Measurements from ENCODE around the gene PDCD2L. TPM values are rescaled to one million over a fixed set of nuclear protein-coding genes. Genes with fewer than 3 reads are reported as not detected.

Gene PDCD2L
- total and polyA plus RNA-seq, 10 of the 15 experiments (the other 5 are each of a cell fraction or from before 2014, with no cell fraction given), result 7.2 to 41.3 (median 26.9) TPM

- ChIA-PET CTCF (interaction anchor here (0.9 kb wide), 1 partner anchor 237 kb away, joined by 4 read pairs; no protein-coding TSS in a partner anchor), POLR2A (interaction anchor here (0.5 kb wide), 1 partner anchor 8 kb away, joined by 3 read pairs; no protein-coding TSS in a partner anchor), RAD21 (ENCODE audit: unreplicated experiment) (no interaction called here), SMC1A (ENCODE audit: uncharacterized antibody, unreplicated experiment) (no interaction called here)
- intact Hi-C loops (cut with micrococcal nuclease; ENCODE audit: unreplicated experiment) (no loop called here), in situ Hi-C loops (cut with MboI) (no loop called here)
- H3K36me3 ChIP-seq (ENCODE audit: control insufficient read depth in 2 of 2, insufficient read depth in 2 of 2, low read length in 1 of 2), result peaks cover 0 to 14% of the 10 kb centered on the region in 2 experiments; a peak in 3 of 4 replicates
- ATAC-seq (no peak), DNase-seq (ENCODE audit: low read depth, low spot score) (no peak), FAIRE-seq (no peak)
- H3K27ac ChIP-seq (ENCODE audit: control insufficient read depth, insufficient read depth), result no peak overlapping the region
- TF ChIP-seq E2F4 (IDR thresholded peaks at IDR 0.05; ENCODE audit: low read depth, low read length), result no peak
- no peaks in the 10 kb centered on the region for H3K4me1 ChIP-seq (ENCODE audit: control insufficient read depth, insufficient read depth, low read length)
- 60% methylated on average over 9 of the region's 9 CpGs for WGBS (ENCODE audit: insufficient coverage, insufficient replicate concordance, low lambda C conversion rate, missing lambda C conversion rate)
- BruUV-seq (replicated peaks), result no TSS peak
- no peak overlapping the region for H3K9ac ChIP-seq (ENCODE audit: control insufficient read depth, insufficient read depth, low read length)
- no peaks in the 10 kb centered on the region; a peak in 2 of 4 replicates for H3K27me3 ChIP-seq (replicated peaks in 1 of 2; ENCODE audit: control insufficient read depth in 2 of 2, insufficient read depth in 2 of 2, low read length in 1 of 2)
- no peak overlapping the region for H3K4me2 ChIP-seq (ENCODE audit: control insufficient read depth, insufficient read depth)
- H3K79me2 ChIP-seq (ENCODE audit: control insufficient read depth, insufficient read depth, low read length), result no peaks in the 10 kb centered on the region
- no peaks in the 10 kb centered on the region for H3K9me3 ChIP-seq (replicated peaks; ENCODE audit: control insufficient read depth, insufficient read depth, low read length)
- no peaks in the 10 kb centered on the region for H4K20me1 ChIP-seq (ENCODE audit: control insufficient read depth, insufficient read depth)
- no peak overlapping the region for H3K4me3 ChIP-seq
- no peak overlapping the region for H2AFZ ChIP-seq (ENCODE audit: control insufficient read depth, low read depth, low read length)
Measured at GRCh38 chr19:34475026-34475974, 71.1 kb downstream of the PDCD2L start.

Other genes starting within 250 kb of the PDCD2L start
- gene LSM14A, start 231.9 kb upstream of the PDCD2L start, total RNA-seq (2014; rRNA removed), result 59.9 and 78.5 TPM in 2 replicates
- gene LSM14A, start 231.9 kb upstream of the PDCD2L start, total RNA-seq (2014; rRNA removed; fragmentation: Illumina TruSeq; extraction: Trizol), result 86.0 and 94.1 TPM in 2 replicates
- gene LSM14A, start 231.9 kb upstream of the PDCD2L start, total RNA-seq (2021), result 78.2 and 89.5 TPM in 2 replicates
- 131 and 153 TPM in 2 replicates for gene LSM14A, start 231.9 kb upstream of the PDCD2L start, polyA plus RNA-seq (2011; rRNA removed)
- gene LSM14A, start 231.9 kb upstream of the PDCD2L start, polyA plus RNA-seq (2014; fragmentation: Illumina TruSeq; extraction: Trizol), result 85.8 and 106 TPM in 2 replicates
- gene LSM14A, start 231.9 kb upstream of the PDCD2L start, polyA plus RNA-seq (2014; fragmentation: Nextera tagmentation; extraction: Ambion mirVana), result 10 to 100 TPM; 21.9 to 31.1 TPM
- gene LSM14A, start 231.9 kb upstream of the PDCD2L start, polyA plus RNA-seq (2014; rRNA removed), result 193 and 198 TPM in 2 replicates
- 10 to 100 TPM; 93.0 to 100.0 TPM for gene LSM14A, start 231.9 kb upstream of the PDCD2L start, polyA plus RNA-seq (2016; fragmentation: Nextera tagmentation; extraction: Ambion mirVana)
- gene GARRE1, start 149.8 kb upstream of the PDCD2L start, total RNA-seq (2014; rRNA removed), result 5.8 and 7.3 TPM in 2 replicates
- gene GARRE1, start 149.8 kb upstream of the PDCD2L start, total RNA-seq (2014; rRNA removed; fragmentation: Illumina TruSeq; extraction: Trizol), result 4.9 and 5.2 TPM in 2 replicates
- 6.0 and 9.4 TPM in 2 replicates for gene GARRE1, start 149.8 kb upstream of the PDCD2L start, total RNA-seq (2021)
- 6.8 and 8.4 TPM in 2 replicates for gene GARRE1, start 149.8 kb upstream of the PDCD2L start, polyA plus RNA-seq (2011; rRNA removed)
- gene GARRE1, start 149.8 kb upstream of the PDCD2L start, polyA plus RNA-seq (2014; fragmentation: Illumina TruSeq; extraction: Trizol), result 4.9 and 5.0 TPM in 2 replicates
- 1 to 10 TPM; 1.1 to 2.5 TPM for gene GARRE1, start 149.8 kb upstream of the PDCD2L start, polyA plus RNA-seq (2014; fragmentation: Nextera tagmentation; extraction: Ambion mirVana)
- gene GARRE1, start 149.8 kb upstream of the PDCD2L start, polyA plus RNA-seq (2014; rRNA removed), result 6.0 and 6.6 TPM in 2 replicates
- gene GARRE1, start 149.8 kb upstream of the PDCD2L start, polyA plus RNA-seq (2016; fragmentation: Nextera tagmentation; extraction: Ambion mirVana), result 1 to 10 TPM; 5.0 to 5.1 TPM
- gene GPI, start 39.2 kb upstream of the PDCD2L start, total RNA-seq (2014; rRNA removed), result 190 and 208 TPM in 2 replicates
- gene GPI, start 39.2 kb upstream of the PDCD2L start, total RNA-seq (2014; rRNA removed; fragmentation: Illumina TruSeq; extraction: Trizol), result 132 and 145 TPM in 2 replicates
- gene GPI, start 39.2 kb upstream of the PDCD2L start, total RNA-seq (2021), result 389 and 390 TPM in 2 replicates
- gene GPI, start 39.2 kb upstream of the PDCD2L start, polyA plus RNA-seq (2011; rRNA removed), result 73.4 and 161 TPM in 2 replicates
- 164 and 308 TPM in 2 replicates for gene GPI, start 39.2 kb upstream of the PDCD2L start, polyA plus RNA-seq (2014; fragmentation: Illumina TruSeq; extraction: Trizol)
- 100 to 1,000 TPM; 124 to 133 TPM for gene GPI, start 39.2 kb upstream of the PDCD2L start, polyA plus RNA-seq (2014; fragmentation: Nextera tagmentation; extraction: Ambion mirVana)
- 171 and 202 TPM in 2 replicates for gene GPI, start 39.2 kb upstream of the PDCD2L start, polyA plus RNA-seq (2014; rRNA removed)
- 100 to 1,000 TPM; 387 to 400 TPM for gene GPI, start 39.2 kb upstream of the PDCD2L start, polyA plus RNA-seq (2016; fragmentation: Nextera tagmentation; extraction: Ambion mirVana)
- gene UBA2, start 24.0 kb downstream of the PDCD2L start, total RNA-seq (2014; rRNA removed), result 80.0 and 103 TPM in 2 replicates
- gene UBA2, start 24.0 kb downstream of the PDCD2L start, total RNA-seq (2014; rRNA removed; fragmentation: Illumina TruSeq; extraction: Trizol), result 129 and 137 TPM in 2 replicates
- gene UBA2, start 24.0 kb downstream of the PDCD2L start, total RNA-seq (2021), result 96.3 and 104 TPM in 2 replicates
- gene UBA2, start 24.0 kb downstream of the PDCD2L start, polyA plus RNA-seq (2011; rRNA removed), result 237 and 372 TPM in 2 replicates
- gene UBA2, start 24.0 kb downstream of the PDCD2L start, polyA plus RNA-seq (2014; fragmentation: Illumina TruSeq; extraction: Trizol), result 117 and 145 TPM in 2 replicates
- 10 to 100 TPM; 50.6 to 54.2 TPM for gene UBA2, start 24.0 kb downstream of the PDCD2L start, polyA plus RNA-seq (2014; fragmentation: Nextera tagmentation; extraction: Ambion mirVana)
- 99.7 and 113 TPM in 2 replicates for gene UBA2, start 24.0 kb downstream of the PDCD2L start, polyA plus RNA-seq (2014; rRNA removed)
- 100 to 1,000 TPM in 1 of 2 experiments, 10 to 100 TPM in 1; 98.5 to 122 TPM for gene UBA2, start 24.0 kb downstream of the PDCD2L start, polyA plus RNA-seq (2016; fragmentation: Nextera tagmentation; extraction: Ambion mirVana)
- gene WTIP, start 77.4 kb downstream of the PDCD2L start, total RNA-seq (2014; rRNA removed), result 0.16 and 0.45 TPM in 2 replicates
- 0.13 and 0.28 TPM in 2 replicates for gene WTIP, start 77.4 kb downstream of the PDCD2L start, total RNA-seq (2014; rRNA removed; fragmentation: Illumina TruSeq; extraction: Trizol)
- 0.32 and 0.59 TPM in 2 replicates for gene WTIP, start 77.4 kb downstream of the PDCD2L start, total RNA-seq (2021)
- 0.58 and 0.77 TPM in 2 replicates for gene WTIP, start 77.4 kb downstream of the PDCD2L start, polyA plus RNA-seq (2011; rRNA removed)
- 0.05 and 0.16 TPM in 2 replicates for gene WTIP, start 77.4 kb downstream of the PDCD2L start, polyA plus RNA-seq (2014; fragmentation: Illumina TruSeq; extraction: Trizol)
- not detected for gene WTIP, start 77.4 kb downstream of the PDCD2L start, polyA plus RNA-seq (2014; fragmentation: Nextera tagmentation; extraction: Ambion mirVana)
- gene WTIP, start 77.4 kb downstream of the PDCD2L start, polyA plus RNA-seq (2014; rRNA removed), result 0.12 and 0.76 TPM in 2 replicates
- gene WTIP, start 77.4 kb downstream of the PDCD2L start, polyA plus RNA-seq (2016; fragmentation: Nextera tagmentation; extraction: Ambion mirVana), result under 1 TPM; 0.06 to 0.17 TPM